Activated T-helper 17 cell treated with anti-CD3 and anti-CD28 coated beads, Interleukin-2, amount 50 U/mL, for 72 hours (primary cell): ENCODE results near the gene NRXN3. TPM values are rescaled to one million over a fixed set of nuclear protein-coding genes. Genes with fewer than 3 reads are reported as not detected.

Source experiments
- ATAC-seq: fragments of 150-1000 bp; cut with Tn5 transposase; replicated peaks from 2 replicates; pipeline ENCODE4 v1.10.0; 2021; ENCODE audit warnings: mild to moderate bottlenecking, moderate library complexity
- H3K27ac Mint-ChIP-seq: one replicate; pipeline ENCODE4 v1.8.0; 2022; ENCODE audit warnings: mixed read lengths
- H3K27me3 Mint-ChIP-seq: one replicate; pipeline ENCODE4 v1.8.0; 2022; ENCODE audit warnings: mixed read lengths
- H3K36me3 Mint-ChIP-seq: one replicate; pipeline ENCODE4 v1.8.0; 2022; ENCODE audit warnings: low read depth, mild to moderate bottlenecking, mixed read lengths
- H3K4me1 Mint-ChIP-seq: one replicate; pipeline ENCODE4 v1.8.0; 2022; ENCODE audit warnings: mixed read lengths
- H3K4me3 Mint-ChIP-seq: one replicate; pipeline ENCODE4 v1.8.0; 2022; ENCODE audit warnings: mild to moderate bottlenecking, mixed read lengths
- H3K9me3 Mint-ChIP-seq: one replicate; pipeline ENCODE4 v1.8.0; 2022; ENCODE audit warnings: mixed read lengths
- total RNA-seq, 2 donors: library from RNA; stranded (reverse); gene quantifications; one replicate each; pipeline ENCODE4 v1.2.3, GENCODE V29; 2022

Gene NRXN3
- total RNA-seq, 2 donors from 2014 or later: not detected

DNA sequence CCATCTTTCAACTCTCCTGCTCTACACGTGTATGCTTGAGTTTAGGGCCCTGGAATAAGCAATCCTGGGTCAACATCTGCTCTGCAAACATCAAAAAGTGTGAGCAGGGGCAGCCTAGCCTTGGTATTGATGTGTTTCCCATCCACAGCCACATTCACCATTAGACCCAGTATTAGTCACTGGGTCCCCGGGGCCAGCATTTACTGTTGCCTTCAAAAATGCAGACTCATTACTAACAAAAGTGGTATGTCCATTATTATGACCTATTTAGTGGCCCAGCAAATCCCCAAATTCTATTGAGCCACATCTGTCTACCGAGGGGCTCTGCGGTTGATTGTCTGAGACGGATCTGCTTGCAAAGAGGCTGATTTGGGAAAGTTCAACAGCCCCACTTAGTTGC is 1379.3 kb downstream of the NRXN3 start:
- Mint-ChIP-seq H3K4me3 (no peak overlapping the region), H3K4me1 (no peaks in the 10 kb centered on the region), H3K9me3 (peaks cover 15% of the 10 kb centered on the region), H3K27ac (no peak overlapping the region), H3K27me3 (no peaks in the 10 kb centered on the region), H3K36me3 (no peaks in the 10 kb centered on the region)
- no peak for ATAC-seq

GRCh38 chr14:79551523-79551922 is 1381.3 kb downstream of the NRXN3 start:
- Mint-ChIP-seq H3K27me3 (no peaks in the 10 kb centered on the region), H3K4me3 (no peak overlapping the region), H3K27ac (no peak overlapping the region), H3K9me3 (peaks cover 9% of the 10 kb centered on the region), H3K4me1 (no peaks in the 10 kb centered on the region), H3K36me3 (no peaks in the 10 kb centered on the region)
- ATAC-seq: no peak

- Mint-ChIP-seq H3K4me1 (no peaks in the 10 kb centered on the region), H3K27ac (no peak overlapping the region), H3K9me3 (peaks cover 9% of the 10 kb centered on the region), H3K27me3 (no peaks in the 10 kb centered on the region), H3K36me3 (no peaks in the 10 kb centered on the region), H3K4me3 (no peak overlapping the region)
- ATAC-seq: no peak
Measured at GRCh38 chr14:79552778-79553177, 1382.6 kb downstream of the NRXN3 start.

DNA sequence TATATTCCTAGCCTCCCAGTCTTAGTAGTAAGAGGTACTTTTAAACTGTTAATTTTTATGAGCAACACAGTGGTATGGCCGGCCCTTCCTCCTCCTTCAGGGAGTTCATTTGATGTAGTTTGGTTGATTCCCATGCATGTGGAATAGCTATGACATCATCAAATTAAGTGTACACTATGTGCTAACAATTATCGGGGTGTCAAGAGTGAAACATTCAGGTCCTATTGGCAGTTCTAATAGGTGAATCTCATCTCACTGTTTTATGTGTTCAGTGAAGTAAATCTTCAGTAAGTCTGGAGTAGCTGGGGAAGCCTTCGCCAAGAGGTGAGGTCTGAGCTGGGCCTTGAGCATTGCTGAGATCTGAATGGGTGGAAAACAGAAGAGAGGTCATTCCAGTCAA is 1384.6 kb downstream of the NRXN3 start:
- Mint-ChIP-seq H3K27me3 (no peaks in the 10 kb centered on the region), H3K36me3 (no peaks in the 10 kb centered on the region), H3K4me1 (no peaks in the 10 kb centered on the region), H3K27ac (no peak overlapping the region), H3K9me3 (peaks cover 9% of the 10 kb centered on the region), H3K4me3 (no peak overlapping the region)
- ATAC-seq: no peak

DNA sequence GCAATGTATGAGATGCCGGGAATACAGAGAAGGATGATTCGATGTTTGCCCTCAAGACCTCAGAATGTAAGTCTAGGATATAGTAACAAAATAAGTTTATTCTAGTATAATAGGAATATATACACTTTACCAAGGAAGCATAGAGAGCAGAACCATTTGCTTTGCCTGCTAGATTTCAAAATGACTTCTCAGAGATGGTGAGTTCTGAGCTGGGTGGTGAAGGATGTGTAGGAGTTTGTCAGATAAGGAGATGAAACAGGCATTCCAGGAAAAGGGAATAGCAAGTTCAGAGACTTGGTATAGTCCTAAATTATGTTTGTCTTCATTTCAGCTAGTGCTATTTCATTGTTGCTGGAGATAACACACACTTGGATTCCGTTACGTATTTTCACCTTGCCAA is 1385.3 kb downstream of the NRXN3 start:
- Mint-ChIP-seq H3K27ac (no peak overlapping the region), H3K36me3 (no peaks in the 10 kb centered on the region), H3K27me3 (no peaks in the 10 kb centered on the region), H3K4me1 (no peaks in the 10 kb centered on the region), H3K9me3 (peaks cover 9% of the 10 kb centered on the region), H3K4me3 (no peak overlapping the region)
- no peak for ATAC-seq

- Mint-ChIP-seq H3K27ac (no peak overlapping the region), H3K4me1 (no peaks in the 10 kb centered on the region), H3K27me3 (no peaks in the 10 kb centered on the region), H3K9me3 (peaks cover 15% of the 10 kb centered on the region), H3K36me3 (no peaks in the 10 kb centered on the region), H3K4me3 (no peak overlapping the region)
- no peak for ATAC-seq
Measured at GRCh38 chr14:79557309-79557708, 1387.1 kb downstream of the NRXN3 start.

DNA sequence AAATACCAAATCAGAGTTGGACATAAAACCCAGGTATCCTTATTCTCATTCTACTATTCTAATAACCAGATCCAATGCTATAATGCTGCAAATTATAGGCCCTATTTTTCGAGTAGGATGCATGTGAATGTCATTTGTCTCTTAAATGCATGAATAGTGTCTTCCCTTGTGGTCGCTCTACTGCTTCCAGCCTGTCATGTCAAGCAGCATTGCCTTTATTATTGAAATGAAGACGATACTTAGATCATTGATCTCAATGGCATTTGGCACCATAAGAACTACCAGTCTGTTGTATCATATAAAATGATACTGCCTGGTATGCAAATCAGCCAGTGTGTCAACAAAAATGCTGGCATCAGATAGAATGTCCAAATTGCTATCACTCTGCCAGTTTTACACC is 1392.0 kb downstream of the NRXN3 start:
- Mint-ChIP-seq H3K27me3 (no peaks in the 10 kb centered on the region), H3K9me3 (peaks cover 6% of the 10 kb centered on the region), H3K36me3 (no peaks in the 10 kb centered on the region), H3K4me1 (no peaks in the 10 kb centered on the region), H3K27ac (no peak overlapping the region), H3K4me3 (no peak overlapping the region)
- no peak for ATAC-seq

DNA sequence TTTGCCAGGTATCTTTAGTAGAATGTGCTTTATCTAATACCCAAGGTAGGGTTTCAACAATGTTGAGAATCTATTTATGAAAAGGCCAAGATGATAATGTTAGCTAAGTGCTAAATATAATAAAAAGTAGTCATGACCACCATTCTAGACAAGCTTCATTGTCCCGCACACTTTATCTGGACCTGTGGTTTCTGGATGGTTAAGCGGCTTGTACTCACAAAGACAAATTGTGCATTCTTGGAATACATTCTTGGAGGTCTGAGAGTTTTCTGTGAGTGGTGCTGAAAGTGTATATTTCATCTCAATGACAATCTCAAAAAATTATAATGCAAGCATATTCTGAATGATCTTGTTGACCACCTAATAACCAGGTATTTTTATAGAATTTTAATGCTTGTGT is 1394.2 kb downstream of the NRXN3 start:
- Mint-ChIP-seq H3K4me3 (no peak overlapping the region), H3K27me3 (no peaks in the 10 kb centered on the region), H3K4me1 (no peaks in the 10 kb centered on the region), H3K9me3 (peaks cover 5% of the 10 kb centered on the region), H3K36me3 (no peaks in the 10 kb centered on the region), H3K27ac (no peak overlapping the region)
- no peak for ATAC-seq

DNA sequence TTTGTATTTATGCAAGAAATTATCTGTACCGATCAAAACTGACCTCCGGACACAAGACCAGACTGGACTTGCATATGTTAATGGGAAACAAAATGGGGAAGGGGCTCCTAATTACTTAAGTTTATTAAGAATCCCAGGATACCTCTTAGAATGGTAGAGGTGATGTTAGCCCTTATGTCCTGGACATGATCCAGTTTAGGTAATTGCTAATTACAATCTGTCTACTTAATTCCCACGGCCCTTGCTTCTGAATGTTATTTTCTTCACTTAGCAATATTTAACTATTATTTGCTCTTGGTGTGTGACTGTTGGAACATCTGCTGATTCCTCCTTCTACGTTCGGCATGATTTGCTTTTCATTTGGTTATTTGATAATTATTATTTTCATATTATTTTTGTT is 1397.1 kb downstream of the NRXN3 start:
- Mint-ChIP-seq H3K4me3 (no peak overlapping the region), H3K36me3 (no peaks in the 10 kb centered on the region), H3K27ac (no peak overlapping the region), H3K27me3 (no peaks in the 10 kb centered on the region), H3K4me1 (no peaks in the 10 kb centered on the region), H3K9me3 (peaks cover 5% of the 10 kb centered on the region)
- no peak for ATAC-seq

DNA sequence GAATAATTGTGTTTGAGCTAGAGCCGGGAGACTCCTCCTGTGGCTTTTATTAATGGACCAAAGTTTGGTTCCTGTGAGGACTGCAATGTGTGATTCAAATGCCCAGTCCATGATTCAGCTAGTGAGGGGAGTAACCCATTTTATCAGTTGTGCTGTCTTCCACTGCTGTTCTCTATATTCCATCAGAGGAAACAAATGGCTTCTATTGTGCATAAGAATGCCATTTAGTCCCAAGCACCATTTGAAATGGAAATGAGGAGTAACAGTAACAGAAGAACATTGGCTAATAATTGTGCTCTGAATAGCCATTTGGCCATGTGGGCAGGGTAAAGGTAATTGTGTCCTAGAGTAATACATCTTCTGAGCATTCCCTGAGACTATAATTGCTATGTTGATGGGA is 1398.4 kb downstream of the NRXN3 start:
- no peak overlapping the region for H3K4me3 Mint-ChIP-seq
- peaks cover 5% of the 10 kb centered on the region for H3K9me3 Mint-ChIP-seq
- H3K27me3 Mint-ChIP-seq: no peaks in the 10 kb centered on the region

GRCh38 chr14:79569072-79569471 is 1398.9 kb downstream of the NRXN3 start:
- H3K4me3 Mint-ChIP-seq: no peak overlapping the region

More for the DNA sequence above, 1398.4 kb downstream of the NRXN3 start:
- H3K4me1 Mint-ChIP-seq: no peaks in the 10 kb centered on the region
- ATAC-seq: no peak
- no peak overlapping the region for H3K27ac Mint-ChIP-seq
- H3K36me3 Mint-ChIP-seq: no peaks in the 10 kb centered on the region

DNA sequence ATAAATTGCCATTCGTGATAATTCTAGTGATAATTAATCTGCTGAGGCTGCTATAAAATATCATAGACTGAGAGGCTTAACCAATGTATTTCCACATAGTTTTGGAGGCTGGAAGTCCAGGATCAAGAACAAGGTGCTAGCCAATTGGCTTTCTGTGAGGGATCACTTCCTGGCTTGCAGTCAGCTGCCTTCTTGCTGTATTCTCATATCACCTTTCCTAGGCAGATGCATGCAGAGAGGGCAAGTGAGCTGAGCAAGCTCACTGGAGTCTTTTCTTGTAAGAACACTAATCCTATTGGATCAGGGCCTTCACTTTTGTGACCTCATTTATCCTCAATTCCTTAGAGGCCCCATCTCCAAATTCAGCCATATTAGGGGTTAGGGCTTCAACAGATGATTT is 1400.5 kb downstream of the NRXN3 start:
- Mint-ChIP-seq H3K27me3 (no peaks in the 10 kb centered on the region), H3K36me3 (no peaks in the 10 kb centered on the region), H3K27ac (no peak overlapping the region), H3K4me3 (no peak overlapping the region), H3K4me1 (no peaks in the 10 kb centered on the region), H3K9me3 (peaks cover 5% of the 10 kb centered on the region)
- ATAC-seq: no peak

More at GRCh38 chr14:79569072-79569471, 1398.9 kb downstream of the NRXN3 start:
- Mint-ChIP-seq H3K27ac (no peak overlapping the region), H3K4me1 (no peaks in the 10 kb centered on the region), H3K9me3 (peaks cover 5% of the 10 kb centered on the region), H3K27me3 (no peaks in the 10 kb centered on the region), H3K36me3 (no peaks in the 10 kb centered on the region)
- no peak for ATAC-seq

GRCh38 chr14:79571366-79571765 is 1401.2 kb downstream of the NRXN3 start:
- Mint-ChIP-seq H3K27ac (no peak overlapping the region), H3K4me3 (no peak overlapping the region), H3K9me3 (peaks cover 5% of the 10 kb centered on the region), H3K27me3 (no peaks in the 10 kb centered on the region), H3K36me3 (no peaks in the 10 kb centered on the region), H3K4me1 (no peaks in the 10 kb centered on the region)
- ATAC-seq: no peak

- no peak overlapping the region for H3K4me3 Mint-ChIP-seq
- H3K27ac Mint-ChIP-seq: no peak overlapping the region
- ATAC-seq: no peak
- no peaks in the 10 kb centered on the region for H3K27me3 Mint-ChIP-seq
- peaks cover 5% of the 10 kb centered on the region for H3K9me3 Mint-ChIP-seq
- H3K4me1 Mint-ChIP-seq: no peaks in the 10 kb centered on the region
- H3K36me3 Mint-ChIP-seq: no peaks in the 10 kb centered on the region
Measured at GRCh38 chr14:79573486-79573885, 1403.3 kb downstream of the NRXN3 start.

GRCh38 chr14:79575032-79575431 is 1404.9 kb downstream of the NRXN3 start:
- no peaks in the 10 kb centered on the region for H3K4me1 Mint-ChIP-seq
- ATAC-seq: no peak
- H3K9me3 Mint-ChIP-seq: peaks cover 4% of the 10 kb centered on the region
- no peaks in the 10 kb centered on the region for H3K36me3 Mint-ChIP-seq
- no peak overlapping the region for H3K27ac Mint-ChIP-seq
- H3K4me3 Mint-ChIP-seq: no peak overlapping the region
- H3K27me3 Mint-ChIP-seq: no peaks in the 10 kb centered on the region

GRCh38 chr14:79576424-79576823 is 1406.3 kb downstream of the NRXN3 start:
- Mint-ChIP-seq H3K27ac (no peak overlapping the region), H3K36me3 (no peaks in the 10 kb centered on the region), H3K4me1 (no peaks in the 10 kb centered on the region), H3K9me3 (no peaks in the 10 kb centered on the region), H3K27me3 (no peaks in the 10 kb centered on the region), H3K4me3 (no peak overlapping the region)
- no peak for ATAC-seq
